ENCODE data around the gene CCDC183.
"Not testable (repeated sequence)": the region's sequence is repeated elsewhere in the genome, so short reads cannot be mapped to it uniquely, and the experiment has no call there.

Gene CCDC183

GRCh38 chr9:136837146-136837855, 41.2 kb downstream of the CCDC183 start:
- no peak for DNase-seq

DNA sequence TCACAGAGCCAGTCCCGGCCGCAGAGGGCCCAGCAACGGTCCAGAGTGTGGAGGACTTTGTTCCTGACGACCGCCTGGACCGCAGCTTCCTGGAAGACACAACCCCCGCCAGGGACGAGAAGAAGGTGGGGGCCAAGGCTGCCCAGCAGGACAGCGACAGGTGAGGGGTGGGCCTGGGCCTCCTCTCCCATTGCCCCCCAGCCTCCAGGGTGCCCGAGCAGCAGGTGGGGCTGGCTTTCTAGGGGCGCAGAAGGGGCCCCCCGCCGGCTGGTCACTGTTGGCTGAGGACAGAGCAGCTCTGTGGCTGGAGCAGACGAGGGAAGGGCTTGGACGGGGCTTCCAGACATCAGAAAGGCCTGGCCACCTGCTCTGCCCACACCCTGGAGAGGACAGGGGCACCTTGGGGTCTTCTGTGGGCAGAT, 41.7 kb downstream of the CCDC183 start:
- DNase-seq, result not testable (repeated sequence)

DNA sequence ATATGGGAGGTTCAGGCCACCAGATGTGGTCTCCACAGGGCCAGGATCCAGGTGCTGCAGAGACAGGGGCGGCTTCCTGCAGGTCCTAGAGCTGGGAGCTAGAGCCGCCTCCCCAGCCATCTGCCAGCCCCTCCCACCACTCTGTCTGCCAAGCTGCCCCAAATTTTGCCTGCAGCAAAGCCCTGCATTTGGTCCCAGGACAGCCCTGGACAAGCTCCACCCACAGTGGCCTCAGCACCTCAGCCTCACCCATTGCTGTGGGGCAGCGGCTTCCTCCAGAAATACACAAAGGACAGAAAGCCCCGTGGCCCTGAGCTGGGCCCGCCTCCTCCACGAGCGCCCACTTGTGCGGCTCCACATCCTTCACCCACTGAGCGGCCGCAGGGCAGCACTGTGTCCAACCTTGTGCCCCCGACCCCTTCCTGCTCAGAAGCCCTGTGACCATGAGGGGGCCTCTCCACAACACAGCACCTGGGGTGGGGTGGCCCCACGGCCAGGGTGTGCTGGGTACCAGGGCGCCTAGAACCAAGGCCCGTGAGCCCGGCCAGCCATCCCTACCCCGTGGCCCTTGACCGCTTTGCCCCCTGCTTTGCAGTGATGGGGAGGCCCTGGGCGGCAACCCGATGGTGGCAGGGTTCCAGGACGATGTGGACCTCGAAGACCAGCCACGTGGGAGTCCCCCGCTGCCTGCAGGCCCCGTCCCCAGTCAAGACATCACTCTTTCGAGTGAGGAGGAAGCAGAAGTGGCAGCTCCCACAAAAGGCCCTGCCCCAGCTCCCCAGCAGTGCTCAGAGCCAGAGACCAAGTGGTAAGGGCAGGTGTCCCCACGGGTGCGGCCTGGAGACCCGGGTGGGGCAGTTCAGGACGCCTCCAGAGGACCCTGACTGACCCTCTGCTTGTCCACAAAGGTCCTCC, 42.4 kb downstream of the CCDC183 start:
- no peak for DNase-seq

GRCh38 chr9:136839229-136840139, 43.3 kb downstream of the CCDC183 start:
- no peak for DNase-seq

- DNase-seq, result peak in 1 of 56 donors; percentile 24
These were observed 44.2 kb downstream of the CCDC183 start for GRCh38 chr9:136840140-136840876.

- peak in 53 of 56 donors; percentile 29 to 91 (median 74) for DNase-seq
These were observed 44.9 kb downstream of the CCDC183 start for GRCh38 chr9:136840877-136841645.

GRCh38 chr9:136841646-136842379, 45.7 kb downstream of the CCDC183 start:
- DNase-seq, result not testable (repeated sequence)

DNA sequence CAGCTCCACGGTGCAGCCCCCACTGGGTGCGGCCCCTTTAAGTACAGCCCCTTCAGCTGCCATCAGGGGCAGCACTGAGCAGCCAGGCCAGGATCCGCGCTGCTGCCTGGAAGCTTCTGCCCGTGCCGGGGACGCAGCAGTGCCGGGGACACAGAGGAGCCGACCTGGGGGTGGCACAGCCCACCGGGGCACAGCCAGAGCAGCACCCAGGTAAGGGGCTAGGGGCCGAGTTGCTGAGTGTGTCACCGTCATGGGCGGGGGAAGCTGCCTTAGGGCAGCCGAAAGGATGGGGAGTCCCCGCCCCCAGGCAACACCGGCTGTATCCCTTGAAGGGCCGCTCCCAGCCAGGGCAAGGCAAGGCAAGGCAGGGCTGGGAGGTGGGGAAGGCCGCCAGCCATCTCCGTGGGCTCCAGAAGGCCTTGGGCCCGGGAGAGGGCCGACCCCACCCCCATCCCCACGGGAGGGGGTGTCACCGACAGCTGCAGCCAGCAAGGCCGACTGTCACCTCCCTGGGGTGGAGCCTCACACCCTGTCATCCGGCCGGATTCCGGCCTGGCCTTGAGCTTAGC, 46.3 kb downstream of the CCDC183 start, which contains the start of gene AJM1:
Gene AJM1, plus strand, starts transcription at position 99 of the 569 bp plus-strand sequence. CDS start 1,937 bp downstream, outside the sequence.
- peak in 55 of 56 donors; percentile 20 to 85 (median 66) for DNase-seq

GRCh38 chr9:136843159-136843800, 47.1 kb downstream of the CCDC183 start:
- peak in 22 of 56 donors; percentile 17 to 73 (median 38) for DNase-seq

- peak in 8 of 56 donors; percentile 18 to 61 (median 34) for DNase-seq
These were observed 47.9 kb downstream of the CCDC183 start for GRCh38 chr9:136843801-136844740.

- no peak for DNase-seq
These were observed 48.8 kb downstream of the CCDC183 start for GRCh38 chr9:136844761-136845464.

- no peak for DNase-seq
These were observed 49.5 kb downstream of the CCDC183 start for GRCh38 chr9:136845465-136846260.

- no peak for DNase-seq
These were observed 50.4 kb downstream of the CCDC183 start for GRCh38 chr9:136846376-136847087.

GRCh38 chr9:136847088-136847825, 51.1 kb downstream of the CCDC183 start:
- DNase-seq, result no peak

Measured in amygdala (tissue), 56 donors.